DMS153 treated with DMSO at 0.1 percent for 48 hours (cell line): Measurements from ENCODE around the gene RCVRN.

ENCODE experiments used
- DNase-seq: peaks from one replicate; lab custom pipeline; 2025; ENCODE audit not compliant: unreplicated experiment; lab: John Stamatoyannopoulos, UW

Gene RCVRN

GRCh38 chr17:9859781-9860180 lies 45.3 kb downstream of the RCVRN start:
- no peak for DNase-seq

- no peak for DNase-seq
Observed at GRCh38 chr17:9855036-9855435, 50.0 kb downstream of the RCVRN start.

- no peak for DNase-seq
Observed at GRCh38 chr17:9854255-9854654, 50.8 kb downstream of the RCVRN start.

GRCh38 chr17:9850151-9850550 lies 54.9 kb downstream of the RCVRN start:
- DNase-seq, result no peak
